Sigmoid colon (tissue), 7 donors: ENCODE measurements around the gene SLC25A11. TPM values are rescaled to one million over a fixed set of nuclear protein-coding genes. Genes with fewer than 3 reads are reported as not detected.

Source experiments
- DNase-seq: peaks from one replicate; pipeline ENCODE4 v3.0.0-alpha.2; 2019
- H3K27ac ChIP-seq, 4 donors: fragments of 200-600 bp; sonication (generic); one replicate each; pipeline ENCODE4 v1.5.1; 2016 to 2019; ENCODE audit warnings: mild to moderate bottlenecking in 1 of 4
- H3K27me3 ChIP-seq, 3 donors: fragments of 200-600 bp; sonication (generic); one replicate each; pipeline ENCODE4 v1.5.1; 2019; ENCODE audit warnings: mild to moderate bottlenecking in 1 of 3
- H3K36me3 ChIP-seq, 4 donors: fragments of 200-600 bp; sonication (generic); one replicate each; pipeline ENCODE4 v1.5.1; 2016 to 2019
- H3K4me1 ChIP-seq, 4 donors: fragments of 200-600 bp; sonication (generic); one replicate each; pipeline ENCODE4 v1.5.1; 2017 to 2019
- H3K4me3 ChIP-seq, 4 donors: fragments of 200-600 bp; sonication (generic); one replicate each; pipeline ENCODE4 v1.5.1; 2017 to 2019; ENCODE audit warnings: mild to moderate bottlenecking in 2 of 4, moderate library complexity in 1 of 4
- H3K9me3 ChIP-seq, 4 donors: fragments of 200-600 bp in 3 of 4; sonication (generic) in 3 of 4; one replicate each; pipeline versions ENCODE4 v1.5.1 to v1.6.1; 2013 to 2019
- EP300 ChIP-seq, 4 donors: sonication (generic); formaldehyde crosslinking; IDR thresholded peaks; one replicate each; pipeline ENCODE4 v1.6.1; 2017; ENCODE audit warnings: antibody characterized with exemption in 4 of 4
- POLR2A ChIP-seq, 2 donors: fragments of 450-650 bp; IDR thresholded peaks; one replicate each; pipeline ENCODE4 v1.6.1; 2016; ENCODE audit warnings: antibody characterized with exemption in 2 of 2, mild to moderate bottlenecking in 2 of 2, moderate library complexity in 2 of 2
- POLR2AphosphoS5 ChIP-seq, 4 donors: sonication (generic); formaldehyde crosslinking; IDR thresholded peaks; one replicate each; pipeline ENCODE4 v1.6.1; 2017; ENCODE audit warnings: antibody characterized with exemption in 4 of 4
- WGBS, 2 donors: extraction: QIAGEN DNeasy Blood & Tissue Kit; methylation state at CpG; one replicate each; pipeline ENCODE4 v1.1.7; 2013; 5-methylcytosine and 5-hydroxymethylcytosine counted together
- intact Hi-C: fragments of 100-400 bp; cut with DNase I; formaldehyde crosslinking; loops from one replicate; pipeline ENCODE4 v1.15.1; 2023
- polyA plus RNA-seq, 3 donors: library from polyadenylated mRNA; stranded (reverse); fragments of 200-250 nt; gene quantifications; one replicate each; pipeline ENCODE4 v1.2.3, GENCODE V29; 2013
- total RNA-seq, 4 donors: library from RNA; depleted of rRNA; stranded (reverse); fragments of >200 nt; gene quantifications; one replicate each; pipeline ENCODE4 v1.1.0, GENCODE V29; 2016
- TF ChIP-seq, protein P1 (sequence below), 4 experiments: fragments of 450-650 bp in 3 of 4; fragments of 200-600 bp in 1 of 4; IDR thresholded peaks; one replicate each; pipeline ENCODE4 v1.5.1; 2016 to 2019; ENCODE audit warnings: antibody characterized with exemption in 4 of 4, mild to moderate bottlenecking in 3 of 4, moderate library complexity in 2 of 4
- donor health status: healthy with polysubstance abuse.
- donor health status: Bipolar disorder and iron deficiency.
- donor health status: healthy.

Gene SLC25A11
- total and polyA plus RNA-seq, 7 donors: 41.0 to 82.8 (median 57.7) TPM

- peak; percentile 100 for DNase-seq
- H3K9me3 ChIP-seq: no peaks in the 10 kb centered on the region
- intact Hi-C loops: loop anchor here (1.0 to 2.0 kb wide), 2 partner anchors 18 to 26 kb away; partner anchors contain the start of genes RNF167 and SLC25A11
- no peaks in the 10 kb centered on the region for H3K27me3 ChIP-seq
- peak overlapping the region; percentile 91 to 97 (median 95) for H3K27ac ChIP-seq
- H3K36me3 ChIP-seq: peaks cover 0 to 17% (median 7%) of the 10 kb centered on the region in 4 donors
- TF ChIP-seq POLR2A (IDR thresholded peaks at IDR 0.05): peak; percentile 45 to 51
- peak; percentile 44 to 69 (median 57) for TF ChIP-seq POLR2AphosphoS5 (IDR thresholded peaks at IDR 0.05)
- TF ChIP-seq EP300 (IDR thresholded peaks at IDR 0.05): no peak
- peak overlapping the region; percentile 66 to 71 (median 69) for H3K4me3 ChIP-seq
- peaks cover 0 to 47% (median 40%) of the 10 kb centered on the region in 4 donors for H3K4me1 ChIP-seq
- WGBS, 2 donors: 0% methylated on average over 42 of the region's 42 CpGs
These were observed 27.1 kb upstream of the SLC25A11 start for GRCh38 chr17:4966844-4967538.

- TF ChIP-seq POLR2AphosphoS5 (IDR thresholded peaks at IDR 0.05) (no peak), POLR2A (IDR thresholded peaks at IDR 0.05) (no peak), EP300 (IDR thresholded peaks at IDR 0.05) (no peak)
- TF ChIP-seq, protein P1, sequence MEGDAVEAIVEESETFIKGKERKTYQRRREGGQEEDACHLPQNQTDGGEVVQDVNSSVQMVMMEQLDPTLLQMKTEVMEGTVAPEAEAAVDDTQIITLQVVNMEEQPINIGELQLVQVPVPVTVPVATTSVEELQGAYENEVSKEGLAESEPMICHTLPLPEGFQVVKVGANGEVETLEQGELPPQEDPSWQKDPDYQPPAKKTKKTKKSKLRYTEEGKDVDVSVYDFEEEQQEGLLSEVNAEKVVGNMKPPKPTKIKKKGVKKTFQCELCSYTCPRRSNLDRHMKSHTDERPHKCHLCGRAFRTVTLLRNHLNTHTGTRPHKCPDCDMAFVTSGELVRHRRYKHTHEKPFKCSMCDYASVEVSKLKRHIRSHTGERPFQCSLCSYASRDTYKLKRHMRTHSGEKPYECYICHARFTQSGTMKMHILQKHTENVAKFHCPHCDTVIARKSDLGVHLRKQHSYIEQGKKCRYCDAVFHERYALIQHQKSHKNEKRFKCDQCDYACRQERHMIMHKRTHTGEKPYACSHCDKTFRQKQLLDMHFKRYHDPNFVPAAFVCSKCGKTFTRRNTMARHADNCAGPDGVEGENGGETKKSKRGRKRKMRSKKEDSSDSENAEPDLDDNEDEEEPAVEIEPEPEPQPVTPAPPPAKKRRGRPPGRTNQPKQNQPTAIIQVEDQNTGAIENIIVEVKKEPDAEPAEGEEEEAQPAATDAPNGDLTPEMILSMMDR (IDR thresholded peaks at IDR 0.05): no peak
These were observed 25.6 kb upstream of the SLC25A11 start for GRCh38 chr17:4965311-4965986.

GRCh38 chr17:4960279-4960922 is 20.6 kb upstream of the SLC25A11 start:
- Histone ChIP-seq H3K36me3 (peaks cover 13 to 39% (median 18%) of the 10 kb centered on the region in 4 donors), H3K27ac (no peak overlapping the region), H3K4me3 (no peak overlapping the region), H3K27me3 (no peaks in the 10 kb centered on the region), H3K4me1 (peaks cover 0 to 8% (median 1%) of the 10 kb centered on the region in 4 donors), H3K9me3 (no peaks in the 10 kb centered on the region)
- TF ChIP-seq POLR2A (IDR thresholded peaks at IDR 0.05) (no peak), POLR2AphosphoS5 (IDR thresholded peaks at IDR 0.05) (no peak), EP300 (IDR thresholded peaks at IDR 0.05) (no peak)
- TF ChIP-seq, protein P1 (IDR thresholded peaks at IDR 0.05): no peak
- no peak for DNase-seq
- intact Hi-C loops: no loop called here
- 89 to 95% methylated on average over 9 of the region's 9 CpGs for WGBS, 2 donors

More at GRCh38 chr17:4965311-4965986, 25.6 kb upstream of the SLC25A11 start:
- H3K4me3 ChIP-seq: peak overlapping the region in 1 of 4 donors; percentile 71
- H3K4me1 ChIP-seq: peaks cover 0 to 46% (median 38%) of the 10 kb centered on the region in 4 donors
- 96 to 97% methylated on average over 15 of the region's 15 CpGs for WGBS, 2 donors
- no peak for DNase-seq
- no peaks in the 10 kb centered on the region for H3K27me3 ChIP-seq
- H3K9me3 ChIP-seq: no peaks in the 10 kb centered on the region
- H3K27ac ChIP-seq: peak overlapping the region; percentile 91 to 97 (median 95)
- intact Hi-C loops: no loop called here
- peaks cover 3 to 24% (median 6%) of the 10 kb centered on the region in 4 donors for H3K36me3 ChIP-seq

DNA sequence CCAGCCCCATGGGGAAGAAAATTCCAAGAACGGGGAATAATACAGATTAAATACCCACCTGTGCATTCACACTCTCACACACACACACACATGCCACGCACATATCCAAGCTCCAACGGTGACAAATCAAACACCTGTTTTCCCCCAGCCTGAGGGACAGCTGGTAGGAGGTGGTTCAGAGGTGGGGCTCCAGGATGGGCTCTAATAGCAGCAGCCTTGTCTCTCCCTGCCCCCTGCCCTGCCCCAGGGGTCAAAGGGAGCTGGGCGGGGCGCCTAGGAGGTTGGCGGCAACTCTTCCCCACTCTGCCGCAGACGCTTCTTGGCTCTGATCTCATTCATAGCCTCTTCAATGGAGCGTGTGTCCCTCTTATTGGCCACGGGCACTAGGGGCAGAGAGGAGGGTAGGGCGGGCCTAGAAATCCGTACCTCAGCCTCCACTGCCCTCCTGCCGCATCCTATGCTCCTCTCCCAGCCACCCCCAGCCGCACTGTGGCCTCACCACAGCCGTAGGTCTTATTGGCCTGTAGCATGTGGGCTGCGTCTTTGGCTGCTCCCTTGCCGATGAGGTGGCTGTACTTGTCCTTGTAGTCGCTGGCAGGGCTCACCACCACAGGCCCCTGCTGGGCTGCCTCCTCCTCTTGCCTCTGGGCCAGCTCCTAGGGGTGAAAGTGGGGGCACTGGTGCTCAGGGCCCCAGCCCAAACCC is 19.6 kb upstream of the SLC25A11 start:
- peaks cover 13 to 39% (median 18%) of the 10 kb centered on the region in 4 donors for H3K36me3 ChIP-seq
- no peaks in the 10 kb centered on the region for H3K9me3 ChIP-seq
- no peaks in the 10 kb centered on the region for H3K4me1 ChIP-seq
- 51 to 82% methylated on average over 18 of the region's 18 CpGs for WGBS, 2 donors
- no peak overlapping the region for H3K27ac ChIP-seq
- TF ChIP-seq, protein P1 (IDR thresholded peaks at IDR 0.05): no peak
- TF ChIP-seq POLR2A (IDR thresholded peaks at IDR 0.05): no peak
- DNase-seq: no peak
- H3K27me3 ChIP-seq: no peaks in the 10 kb centered on the region
- intact Hi-C loops: no loop called here
- H3K4me3 ChIP-seq: no peak overlapping the region
